Measurements from ENCODE around the gene CYB5R4. TPM values are rescaled to one million over a fixed set of nuclear protein-coding genes. Genes with fewer than 3 reads are reported as not detected.
"Not testable (repeated sequence)": the region's sequence is repeated elsewhere in the genome, so short reads cannot be mapped to it uniquely, and the experiment has no call there.

Gene CYB5R4
- total RNA-seq, 2 donors from 2014 or later = 3.3 to 3.9 TPM

DNA sequence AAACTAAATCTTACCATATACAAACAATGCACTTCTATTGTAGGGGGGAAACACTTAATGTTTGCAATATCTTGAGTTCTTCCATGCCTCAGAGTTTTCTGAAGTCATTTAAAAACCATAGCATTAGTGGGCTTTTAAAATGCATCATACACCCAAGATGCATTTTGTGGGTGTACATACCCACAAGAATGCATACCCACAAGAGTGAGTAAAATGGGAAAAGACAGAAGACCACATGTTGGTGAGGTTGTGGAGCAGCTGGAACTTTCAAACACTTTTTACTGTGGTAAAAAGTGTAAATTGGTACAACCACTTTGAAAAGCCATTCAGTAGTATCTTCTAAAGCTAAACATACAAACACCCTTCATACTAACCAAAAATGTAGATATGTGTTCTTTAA, 57.5 kb downstream of the CYB5R4 start:
- no peak for DNase-seq (ENCODE audit: low spot score)
- TF ChIP-seq, protein P1, sequence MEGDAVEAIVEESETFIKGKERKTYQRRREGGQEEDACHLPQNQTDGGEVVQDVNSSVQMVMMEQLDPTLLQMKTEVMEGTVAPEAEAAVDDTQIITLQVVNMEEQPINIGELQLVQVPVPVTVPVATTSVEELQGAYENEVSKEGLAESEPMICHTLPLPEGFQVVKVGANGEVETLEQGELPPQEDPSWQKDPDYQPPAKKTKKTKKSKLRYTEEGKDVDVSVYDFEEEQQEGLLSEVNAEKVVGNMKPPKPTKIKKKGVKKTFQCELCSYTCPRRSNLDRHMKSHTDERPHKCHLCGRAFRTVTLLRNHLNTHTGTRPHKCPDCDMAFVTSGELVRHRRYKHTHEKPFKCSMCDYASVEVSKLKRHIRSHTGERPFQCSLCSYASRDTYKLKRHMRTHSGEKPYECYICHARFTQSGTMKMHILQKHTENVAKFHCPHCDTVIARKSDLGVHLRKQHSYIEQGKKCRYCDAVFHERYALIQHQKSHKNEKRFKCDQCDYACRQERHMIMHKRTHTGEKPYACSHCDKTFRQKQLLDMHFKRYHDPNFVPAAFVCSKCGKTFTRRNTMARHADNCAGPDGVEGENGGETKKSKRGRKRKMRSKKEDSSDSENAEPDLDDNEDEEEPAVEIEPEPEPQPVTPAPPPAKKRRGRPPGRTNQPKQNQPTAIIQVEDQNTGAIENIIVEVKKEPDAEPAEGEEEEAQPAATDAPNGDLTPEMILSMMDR (IDR thresholded peaks at IDR 0.05) = no peak
- H3K4me3 ChIP-seq = no peak overlapping the region
- H3K36me3 ChIP-seq = no peaks in the 10 kb centered on the region
- no peaks in the 10 kb centered on the region for H3K27me3 ChIP-seq
- H3K4me1 ChIP-seq = no peaks in the 10 kb centered on the region
- H3K27ac ChIP-seq = no peak overlapping the region
- no peaks in the 10 kb centered on the region for H3K9me3 ChIP-seq

DNA sequence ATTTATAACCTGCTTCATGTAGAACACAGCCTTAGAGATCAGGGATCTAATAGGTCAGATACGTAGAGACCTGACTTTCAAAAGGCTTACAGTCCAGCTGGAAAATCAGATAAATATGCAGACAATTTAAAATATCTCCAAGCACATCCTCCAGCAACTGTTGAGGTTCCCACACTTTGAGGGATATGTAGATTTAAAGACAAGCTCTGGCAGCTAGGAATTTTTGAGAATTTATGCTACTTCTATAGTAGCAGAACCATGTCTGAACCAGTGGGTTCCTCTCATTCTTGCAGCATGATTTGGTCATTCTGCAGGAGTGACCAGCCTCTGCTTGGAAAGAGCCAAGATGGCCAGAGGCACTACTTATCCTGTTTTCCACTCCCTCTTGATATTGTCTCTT, 60.5 kb downstream of the CYB5R4 start:
- H3K27ac ChIP-seq = no peak overlapping the region
- no peaks in the 10 kb centered on the region for H3K9me3 ChIP-seq
- H3K36me3 ChIP-seq = peaks cover 8% of the 10 kb centered on the region
- H3K4me3 ChIP-seq = no peak overlapping the region
- H3K27me3 ChIP-seq = no peaks in the 10 kb centered on the region
- no peaks in the 10 kb centered on the region for H3K4me1 ChIP-seq
- DNase-seq (ENCODE audit: low spot score) = no peak
- TF ChIP-seq, protein P1 (IDR thresholded peaks at IDR 0.05) = no peak

DNA sequence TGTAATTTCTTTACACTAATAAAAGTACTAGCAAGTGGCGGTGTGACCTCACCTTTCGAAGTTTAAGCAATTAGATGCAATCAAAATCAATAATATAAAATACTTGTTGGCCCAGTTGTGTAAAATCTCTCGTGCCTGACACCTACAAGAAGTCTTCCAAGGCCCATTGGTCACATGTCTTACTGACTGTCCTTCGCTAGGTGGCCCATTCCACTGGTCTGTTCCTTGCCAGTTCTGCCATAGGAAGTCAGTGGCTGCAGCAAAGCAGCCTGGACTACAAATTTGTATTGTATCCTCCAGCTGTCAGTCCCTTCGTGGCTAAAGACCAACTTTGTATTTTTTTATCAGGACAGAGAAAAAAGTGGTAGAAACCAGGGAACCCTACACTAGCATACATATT, 61.8 kb downstream of the CYB5R4 start:
- Histone ChIP-seq H3K9me3 (no peaks in the 10 kb centered on the region), H3K27me3 (no peaks in the 10 kb centered on the region), H3K36me3 (peaks cover 13% of the 10 kb centered on the region), H3K4me1 (no peaks in the 10 kb centered on the region), H3K4me3 (no peak overlapping the region), H3K27ac (no peak overlapping the region)
- DNase-seq (ENCODE audit: low spot score) = no peak
- TF ChIP-seq, protein P1 (IDR thresholded peaks at IDR 0.05) = no peak

DNA sequence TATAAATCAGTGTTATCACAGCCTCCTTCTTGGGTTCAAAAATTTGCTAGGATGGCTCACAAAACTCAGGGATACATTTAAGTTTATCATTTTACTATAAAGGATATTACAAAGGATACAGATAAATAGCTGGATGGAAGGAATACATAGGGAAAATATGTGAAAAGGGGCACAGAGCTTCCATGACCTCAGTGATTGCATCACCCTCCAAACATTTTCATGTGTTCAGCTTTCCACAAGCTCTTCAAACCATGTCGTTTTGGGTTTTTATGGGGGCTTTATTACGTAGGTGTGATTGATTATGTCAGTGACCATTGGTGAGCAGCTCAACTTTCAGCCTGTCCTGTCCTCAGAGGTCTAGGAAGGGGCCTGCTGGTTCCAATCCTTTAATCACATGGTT, 68.0 kb downstream of the CYB5R4 start:
- no peaks in the 10 kb centered on the region for H3K9me3 ChIP-seq
- H3K36me3 ChIP-seq = peaks cover 17% of the 10 kb centered on the region
- no peak overlapping the region for H3K4me3 ChIP-seq
- H3K27ac ChIP-seq = no peak overlapping the region
- H3K4me1 ChIP-seq = no peaks in the 10 kb centered on the region
- TF ChIP-seq, protein P1 (IDR thresholded peaks at IDR 0.05) = no peak
- no peaks in the 10 kb centered on the region for H3K27me3 ChIP-seq
- DNase-seq (ENCODE audit: low spot score) = no peak

DNA sequence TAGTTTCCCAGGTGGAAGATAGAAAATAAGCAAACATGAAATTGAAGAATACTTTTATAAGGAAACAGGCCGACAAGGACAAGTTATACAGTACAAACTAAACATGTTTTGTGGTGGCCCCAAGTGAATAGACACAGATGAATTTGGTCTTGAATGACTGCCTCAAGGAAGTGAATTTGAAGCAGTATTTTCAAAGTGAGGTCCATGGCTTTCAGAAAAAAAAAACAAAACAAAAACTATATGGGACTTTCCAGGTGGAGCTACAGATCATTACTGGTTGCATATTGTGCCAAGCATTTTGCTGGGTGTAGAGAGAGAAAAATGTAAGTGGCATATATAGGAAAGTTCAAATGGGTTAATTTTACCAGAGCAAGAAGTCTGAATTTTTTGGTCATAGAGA, 68.8 kb downstream of the CYB5R4 start:
- Histone ChIP-seq H3K36me3 (peaks cover 17% of the 10 kb centered on the region), H3K27me3 (no peaks in the 10 kb centered on the region), H3K4me1 (no peaks in the 10 kb centered on the region), H3K27ac (no peak overlapping the region), H3K4me3 (no peak overlapping the region), H3K9me3 (no peaks in the 10 kb centered on the region)
- TF ChIP-seq, protein P1 (IDR thresholded peaks at IDR 0.05) = no peak
- DNase-seq (ENCODE audit: low spot score) = no peak

DNA sequence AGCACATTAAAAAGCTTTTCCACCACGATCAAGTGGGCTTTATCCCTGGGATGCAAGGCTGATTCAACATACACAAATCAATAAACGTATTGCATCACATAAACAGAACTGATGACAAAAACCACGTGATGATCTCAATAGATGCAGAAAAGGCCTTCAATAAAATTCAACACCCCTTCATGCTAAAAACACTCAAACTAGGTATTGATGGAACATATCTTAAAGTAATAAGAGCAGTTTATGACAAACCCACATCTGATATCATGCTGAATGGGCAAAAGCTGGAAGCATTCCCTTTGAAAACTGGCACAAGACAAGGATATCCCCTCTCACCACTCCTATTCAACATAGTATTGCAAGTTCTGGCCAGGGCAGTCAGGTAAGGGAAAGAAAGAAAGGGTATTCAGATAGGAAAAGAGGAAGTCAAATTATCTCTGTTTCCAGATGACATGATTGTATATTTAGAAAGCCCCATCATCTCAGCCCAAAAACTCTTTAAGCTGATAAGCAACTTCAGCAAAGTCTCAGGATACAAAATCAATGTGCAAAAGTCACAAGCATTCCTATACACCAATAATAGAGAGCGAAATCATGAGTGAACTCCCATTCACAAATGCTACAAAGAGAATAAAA, 86.8 kb downstream of the CYB5R4 start:
- H3K4me3 ChIP-seq; H3K4me1 ChIP-seq; H3K9me3 ChIP-seq; H3K27me3 ChIP-seq; DNase-seq (ENCODE audit: low spot score); H3K27ac ChIP-seq: not testable (repeated sequence)
- peaks cover 17% of the 10 kb centered on the region for H3K36me3 ChIP-seq

DNA sequence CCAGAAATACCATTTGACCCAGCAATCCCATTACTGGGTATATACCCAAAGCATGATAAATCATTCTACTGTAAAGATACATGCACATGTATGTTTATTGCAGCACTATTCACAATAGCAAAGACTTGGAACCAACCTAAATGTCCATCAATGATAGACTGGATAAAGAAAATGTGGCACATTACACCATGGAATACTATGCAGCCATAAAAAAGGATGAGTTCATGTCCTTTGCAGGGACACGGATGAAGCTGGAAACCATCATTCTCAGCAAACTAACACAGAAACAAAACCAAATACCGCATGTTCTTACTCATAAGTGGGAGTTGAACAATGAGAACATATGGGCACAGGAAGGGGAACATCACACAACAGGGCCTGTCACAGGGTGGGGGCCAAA, 88.5 kb downstream of the CYB5R4 start:
- H3K4me1 ChIP-seq; DNase-seq (ENCODE audit: low spot score); H3K9me3 ChIP-seq; H3K36me3 ChIP-seq; H3K4me3 ChIP-seq; H3K27ac ChIP-seq; H3K27me3 ChIP-seq: not testable (repeated sequence)
